DMS79 (cell line): ENCODE results near the gene KCNMA1.

Experiments used
- DNase-seq: peaks from one replicate; lab custom pipeline; 2025; lab: John Stamatoyannopoulos, UW

Gene KCNMA1

DNA sequence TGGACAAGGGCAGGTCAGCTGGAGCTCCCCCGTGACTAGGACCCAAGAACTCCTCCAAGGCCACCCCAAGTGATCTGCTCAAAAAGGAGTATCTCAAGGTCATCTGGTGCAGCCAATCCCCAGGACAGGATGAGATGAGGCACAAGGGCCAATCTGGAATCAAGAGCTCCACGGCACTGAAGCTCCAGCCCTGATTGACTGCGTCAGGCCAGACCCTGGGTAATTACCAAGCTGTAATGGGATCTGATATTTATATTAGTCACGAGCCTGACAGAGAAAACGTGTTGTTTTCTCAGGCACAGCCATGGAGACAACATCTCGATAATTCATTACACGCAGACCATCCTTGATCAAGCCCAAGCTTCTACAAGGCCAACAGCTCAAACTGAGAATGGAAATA lies 4.2 kb downstream of the KCNMA1 start:
- DNase-seq, result no peak

DNA sequence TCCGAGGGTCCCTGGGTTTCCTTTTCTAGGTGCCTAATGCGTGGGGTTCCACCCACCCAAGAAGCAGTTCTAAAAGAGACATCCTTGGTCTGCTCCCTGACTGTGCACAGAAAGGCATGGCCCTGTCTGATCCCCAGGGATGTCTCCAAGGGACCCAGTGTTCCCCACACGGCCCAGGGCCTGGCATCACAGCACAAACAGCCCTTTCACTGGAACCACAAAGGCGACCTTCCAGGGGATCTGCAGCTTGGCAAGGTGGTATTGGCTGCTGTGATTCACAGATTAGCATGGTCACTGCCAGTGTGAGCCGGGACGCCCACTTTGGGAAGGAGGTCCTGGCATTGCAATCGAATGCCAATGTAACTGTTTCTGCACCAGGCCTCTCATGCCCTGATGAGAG lies 6.4 kb downstream of the KCNMA1 start:
- no peak for DNase-seq

DNA sequence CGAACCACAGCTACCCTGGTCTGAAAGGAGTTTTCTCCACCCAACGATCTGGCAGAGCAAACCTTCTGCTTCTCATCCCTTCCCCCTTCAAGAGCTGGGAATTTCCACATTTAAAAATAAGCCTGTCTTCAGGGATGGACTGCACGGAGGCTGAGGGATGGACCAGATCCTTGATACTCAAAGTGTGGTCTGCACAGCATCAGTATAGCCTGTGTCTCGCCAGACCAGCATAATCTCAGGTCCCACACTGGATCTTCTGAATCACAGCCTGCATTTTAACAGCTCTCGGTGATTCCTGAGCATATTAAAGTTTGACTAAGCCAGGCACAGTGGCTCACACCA lies 7.1 kb downstream of the KCNMA1 start:
- no peak for DNase-seq

DNA sequence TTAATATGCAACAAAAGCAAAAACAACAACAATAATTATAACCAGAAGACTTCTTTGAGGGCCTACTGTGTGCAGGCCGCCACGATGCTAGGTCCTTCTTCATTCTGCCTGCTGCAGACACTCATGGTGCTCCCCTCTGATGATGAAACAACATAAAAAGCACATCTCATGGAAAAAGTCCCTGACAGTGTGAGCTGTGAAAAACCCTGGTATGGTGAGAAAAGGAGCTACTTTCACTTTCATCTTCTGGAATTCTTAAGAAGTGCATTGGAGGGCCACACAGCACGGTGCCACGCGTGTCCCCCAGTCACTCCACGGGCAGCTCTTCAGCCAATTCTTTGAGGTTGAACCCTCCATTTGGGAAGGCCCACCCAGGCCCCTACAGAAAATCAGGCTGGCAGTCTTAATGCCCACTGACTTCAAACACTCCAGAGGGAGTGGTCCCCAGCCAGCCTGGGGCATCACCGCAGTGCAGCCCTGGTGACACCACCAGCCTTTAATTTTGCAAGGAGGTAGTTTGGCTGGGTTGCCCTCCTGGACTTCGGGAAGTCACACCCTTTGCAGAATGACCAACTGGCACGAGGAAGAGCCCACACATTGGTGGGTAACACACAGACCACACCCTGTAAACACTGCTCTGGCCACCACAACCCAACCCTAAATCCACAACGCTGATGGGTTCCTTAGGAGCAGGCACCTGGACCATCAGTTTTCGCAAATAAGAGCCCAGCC lies 7.7 kb downstream of the KCNMA1 start:
- no peak for DNase-seq

DNA sequence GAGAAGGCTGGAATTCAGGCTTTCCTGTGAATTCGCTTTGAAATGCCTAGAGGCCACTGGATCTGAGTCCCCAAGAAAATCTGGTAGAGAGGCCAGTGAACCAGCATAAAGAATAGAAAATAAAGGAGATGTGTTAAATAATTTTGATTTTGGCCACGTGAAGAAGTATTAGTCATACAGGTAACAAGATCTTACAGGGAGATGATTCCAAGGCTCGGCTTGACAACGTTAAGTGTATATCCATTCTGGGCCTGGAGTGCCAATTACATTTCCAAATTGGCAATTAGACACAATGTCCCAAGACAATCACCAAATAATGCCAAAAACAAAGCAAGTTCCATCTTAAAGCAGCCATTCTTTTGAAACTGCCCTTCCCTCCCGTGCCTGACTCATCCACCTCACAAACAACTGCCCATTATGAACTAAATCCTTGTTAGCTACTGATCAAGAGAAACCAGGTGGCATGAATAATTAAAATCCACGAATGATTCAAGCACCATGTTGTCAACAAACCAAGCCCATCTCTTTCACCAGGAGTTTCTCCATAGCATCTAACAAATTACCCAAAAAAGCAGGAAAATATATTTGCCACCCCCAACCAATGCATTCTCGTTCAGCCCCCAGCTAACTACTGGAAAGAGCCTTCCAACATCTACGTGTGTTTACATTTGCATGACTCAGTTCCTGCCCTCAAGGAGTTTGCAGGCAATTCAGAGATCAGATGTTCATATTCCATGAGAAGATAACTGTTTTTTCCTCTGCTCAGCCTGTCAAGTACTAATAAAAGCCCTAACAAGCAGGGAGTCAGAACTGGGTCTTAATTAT lies 8.5 kb downstream of the KCNMA1 start:
- DNase-seq, result no peak

DNA sequence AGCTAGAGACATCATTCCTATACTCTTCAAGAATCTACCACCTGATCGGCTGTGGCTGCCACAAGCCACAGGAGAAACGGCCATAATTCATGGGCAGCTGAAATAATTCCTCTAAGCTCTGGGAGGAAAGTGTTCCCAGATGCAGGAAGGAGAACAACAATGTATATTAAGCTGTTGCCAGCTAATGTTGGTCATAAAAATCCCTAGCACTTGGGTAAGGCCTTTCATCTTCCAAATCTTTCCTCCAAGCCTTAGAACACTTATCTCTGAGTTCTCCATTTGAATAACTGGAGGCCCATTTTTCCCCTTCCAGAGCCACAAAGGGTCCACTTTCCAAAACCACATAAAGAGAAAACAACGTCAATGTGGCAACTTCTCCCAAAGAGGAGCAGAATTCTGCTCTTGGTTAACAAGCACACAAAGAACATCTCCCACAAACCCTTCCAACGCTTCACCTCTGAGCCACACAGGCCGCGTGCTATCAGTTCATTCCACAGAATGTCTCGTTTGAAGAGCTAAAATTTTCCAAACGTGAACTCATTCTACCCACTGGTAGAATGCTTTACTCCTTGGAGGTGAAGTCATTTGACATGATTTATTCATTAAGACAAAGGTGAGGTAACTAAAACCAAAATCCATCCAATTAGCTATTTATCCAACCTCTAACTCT lies 11.2 kb downstream of the KCNMA1 start:
- DNase-seq, result no peak

DNA sequence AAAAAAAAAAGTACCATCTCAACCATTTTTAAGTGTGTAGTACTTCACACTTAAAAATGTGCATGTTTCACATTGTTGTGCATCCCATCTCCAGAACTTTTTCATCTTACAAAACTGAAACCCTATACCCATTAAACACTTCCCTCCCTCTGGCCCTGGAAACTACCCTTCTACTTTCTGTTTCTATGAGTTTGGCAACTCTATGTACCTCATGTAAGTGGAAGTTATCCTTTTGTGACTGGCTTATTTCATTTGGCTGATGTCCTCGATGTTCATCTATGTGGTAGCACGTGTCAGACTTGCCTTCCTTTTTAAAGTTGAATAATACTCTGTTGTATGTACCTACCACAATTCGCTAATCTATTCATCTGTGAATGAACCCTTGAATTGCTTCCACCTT lies 12.2 kb downstream of the KCNMA1 start:
- no peak for DNase-seq

DNA sequence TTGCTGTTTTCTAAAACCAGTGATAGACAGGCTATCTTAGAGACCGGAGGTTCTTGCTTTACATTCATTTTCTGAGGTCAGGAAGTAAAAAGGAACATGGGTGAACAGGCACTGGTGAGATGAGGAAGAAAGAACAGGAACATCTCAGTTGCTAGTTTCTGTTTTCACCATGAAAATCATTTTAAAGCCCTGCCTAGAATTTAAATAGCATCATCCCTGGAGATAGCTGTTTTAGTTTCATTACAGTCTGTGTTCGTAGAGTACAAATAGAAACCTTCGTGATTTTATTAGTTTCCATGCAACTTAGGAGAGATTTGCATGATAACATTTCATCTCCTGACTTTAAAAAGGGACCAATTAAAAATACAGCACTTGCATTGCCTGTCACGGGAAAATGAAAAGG lies 14.7 kb downstream of the KCNMA1 start:
- no peak for DNase-seq

DNA sequence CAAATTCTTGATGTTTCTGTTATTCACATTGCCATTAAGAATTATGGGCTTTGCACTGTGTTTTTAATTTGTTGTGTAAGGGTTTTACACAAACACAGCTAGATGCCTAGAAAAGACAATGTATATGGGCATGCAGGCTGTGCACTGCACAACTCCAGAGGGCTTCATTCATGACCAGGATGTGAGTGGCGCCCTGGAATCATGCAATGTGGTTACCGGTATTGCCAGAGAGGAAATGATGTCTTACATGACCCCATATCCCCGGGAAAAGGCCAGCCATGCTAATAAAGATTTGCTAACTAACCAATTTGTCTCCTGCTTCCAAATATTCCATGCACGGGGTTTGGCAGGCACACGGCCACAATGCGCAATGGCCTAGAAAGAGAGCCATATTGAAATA lies 16.9 kb downstream of the KCNMA1 start:
- DNase-seq, result no peak

DNA sequence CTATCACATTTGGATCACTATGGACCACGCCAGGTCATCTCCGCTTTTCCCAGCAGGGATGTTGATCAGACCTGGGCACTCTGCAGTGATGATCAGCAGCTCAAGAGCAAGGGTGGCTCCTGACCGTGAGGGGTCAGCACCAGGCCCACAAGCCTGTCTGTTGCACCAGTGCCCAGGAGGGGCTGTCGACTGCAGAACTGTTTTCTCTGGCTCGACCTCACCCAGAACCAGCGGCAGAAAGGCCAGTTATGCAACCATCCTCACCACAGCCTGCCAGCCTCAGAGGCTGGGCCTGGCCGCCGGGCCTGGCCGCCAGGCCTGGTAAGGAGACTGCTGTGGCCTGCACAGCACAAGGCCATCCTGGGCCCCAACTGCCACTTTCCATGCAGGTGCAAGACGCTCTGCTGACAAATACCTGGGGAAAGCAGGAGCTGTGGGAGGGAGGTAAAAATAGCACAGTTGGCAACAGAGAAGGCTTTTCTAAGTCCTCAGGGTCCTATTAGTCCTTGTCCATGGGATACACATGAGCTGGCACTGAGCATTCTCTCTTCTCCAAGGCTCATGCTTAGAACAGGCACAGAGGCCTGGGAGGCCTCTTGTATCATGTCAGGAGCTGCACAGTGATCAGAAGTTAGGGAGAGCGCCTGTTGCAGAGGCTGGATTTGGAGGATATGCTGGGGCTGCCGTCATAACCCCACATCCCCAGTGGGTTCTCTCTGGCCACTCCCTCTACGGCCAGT lies 17.5 kb downstream of the KCNMA1 start:
- no peak for DNase-seq

DNA sequence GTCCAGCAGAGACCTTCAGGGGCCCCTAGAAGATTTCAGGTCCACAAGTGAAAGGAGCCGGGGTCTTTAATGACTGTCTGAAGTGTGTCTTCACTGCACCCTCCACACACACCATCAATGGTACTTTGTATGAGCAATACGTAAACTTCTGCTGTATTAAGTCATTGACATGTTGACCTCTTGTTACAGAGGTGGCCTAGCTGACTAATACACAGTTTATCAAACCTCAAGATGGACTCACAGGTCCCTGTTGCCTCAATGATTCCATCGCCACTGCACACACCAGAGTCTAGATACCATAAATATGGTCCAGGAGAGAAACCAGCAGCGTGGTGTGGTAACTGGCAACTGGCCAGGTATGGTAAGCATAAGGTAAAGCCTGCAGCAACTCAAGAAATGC lies 19.5 kb downstream of the KCNMA1 start:
- no peak for DNase-seq

DNA sequence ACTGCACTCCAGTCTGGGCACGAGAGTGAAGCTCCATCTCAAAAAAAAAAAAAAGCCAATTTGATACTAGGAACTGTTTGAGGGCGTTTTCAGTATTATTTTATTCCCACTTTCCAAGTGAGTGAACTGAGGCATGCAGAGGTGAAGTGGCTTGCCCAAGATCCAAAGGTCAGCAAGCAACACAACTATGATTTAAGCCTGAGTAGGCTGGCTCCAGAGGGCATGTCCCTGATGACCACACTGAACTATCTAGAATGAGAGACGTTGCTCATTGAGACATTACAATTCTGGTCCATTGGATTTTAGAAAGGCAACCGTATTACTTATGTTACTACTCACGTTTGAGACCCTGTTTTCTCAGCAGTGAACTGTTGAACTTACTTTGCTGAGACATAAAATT lies 20.8 kb downstream of the KCNMA1 start:
- DNase-seq, result no peak

DNA sequence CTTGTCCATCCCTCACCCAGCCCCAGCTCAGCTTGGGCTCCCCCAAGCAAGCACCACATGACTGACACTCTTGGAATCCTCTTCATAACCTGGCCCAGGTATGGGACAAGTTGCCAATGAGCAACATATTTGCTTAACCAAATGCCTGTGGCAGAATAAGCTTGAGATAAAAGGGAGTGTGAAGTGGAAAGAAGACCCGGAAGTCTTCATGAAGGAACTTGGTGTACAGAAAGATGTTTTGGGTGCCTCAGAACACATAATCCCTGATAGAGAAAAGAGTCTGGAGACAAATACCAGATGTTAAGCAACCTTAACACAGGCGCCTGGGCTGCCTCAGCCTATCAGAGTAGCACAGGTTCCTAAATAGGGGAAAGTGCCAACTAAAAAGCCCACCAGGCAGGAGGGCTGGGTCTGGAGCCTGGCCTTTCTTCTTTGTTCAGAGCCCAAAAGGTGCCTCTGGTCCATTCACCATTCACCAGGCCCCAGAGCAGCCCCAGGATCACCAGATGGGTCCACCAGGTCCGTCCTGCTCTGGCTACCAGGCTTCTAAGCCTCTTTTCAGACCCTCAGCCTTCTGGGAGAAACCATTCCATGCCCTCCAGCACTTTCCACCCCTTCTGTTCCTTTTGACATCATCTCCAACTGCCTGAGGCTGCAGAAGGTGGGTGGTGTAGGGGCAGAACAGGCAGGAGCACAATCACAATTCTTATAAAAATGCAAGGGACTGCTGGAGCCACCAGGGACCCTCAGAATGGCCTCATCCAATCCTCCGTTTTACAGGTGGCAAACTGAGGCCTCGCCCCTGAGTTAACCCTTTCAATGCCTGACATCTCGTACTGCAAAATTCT lies 22.6 kb downstream of the KCNMA1 start:
- DNase-seq, result no peak

DNA sequence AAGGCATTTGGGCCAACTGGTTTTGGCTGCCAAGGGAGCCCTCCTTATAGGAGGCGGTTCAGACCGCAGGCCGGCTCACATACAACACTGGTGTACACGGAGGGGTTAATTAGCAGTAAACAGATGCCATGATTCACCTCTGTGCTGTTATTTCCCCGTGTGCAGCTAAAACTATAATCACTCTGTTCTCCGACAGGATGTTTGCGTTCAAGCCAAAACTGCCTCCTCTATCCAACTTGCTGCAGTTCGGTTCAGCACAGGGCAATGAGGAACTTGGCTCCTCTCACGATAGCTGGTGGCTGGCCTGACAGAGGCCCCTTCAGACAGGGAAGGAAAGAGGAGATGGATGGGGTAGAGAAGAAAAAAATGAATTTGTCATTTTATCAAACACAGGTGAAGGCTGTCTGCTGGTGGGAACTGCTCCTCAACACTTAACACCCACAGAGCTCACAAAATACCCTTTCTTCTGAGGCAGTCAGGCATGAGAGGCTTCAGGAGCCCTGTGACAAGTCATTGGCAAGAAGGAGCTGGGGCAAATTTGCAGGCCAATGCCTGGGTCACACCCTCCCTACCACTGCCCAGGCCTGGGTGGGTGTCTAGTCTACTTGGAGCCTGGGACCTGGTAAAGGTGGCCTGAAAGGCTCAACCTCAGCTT lies 24.0 kb downstream of the KCNMA1 start:
- DNase-seq, result peak; percentile 45

DNA sequence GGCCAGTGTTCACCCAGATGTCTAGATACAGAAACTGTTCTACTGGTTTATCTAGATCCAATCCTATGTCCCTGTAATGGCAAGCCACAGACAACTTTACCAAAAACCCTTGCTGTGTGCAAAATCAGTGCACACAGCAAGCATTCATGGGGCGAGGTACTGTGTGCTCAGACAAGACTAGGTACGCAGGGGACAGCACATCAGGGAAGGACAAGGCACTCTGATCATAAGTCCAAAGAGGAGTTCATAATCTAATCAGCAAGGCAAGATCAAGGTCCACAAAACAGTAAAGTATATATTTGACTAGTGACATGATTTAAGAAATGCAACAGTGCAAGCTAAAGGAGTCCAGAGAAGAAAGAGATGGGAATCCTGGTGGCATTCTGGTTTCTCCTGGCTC lies 25.9 kb downstream of the KCNMA1 start:
- no peak for DNase-seq

DNA sequence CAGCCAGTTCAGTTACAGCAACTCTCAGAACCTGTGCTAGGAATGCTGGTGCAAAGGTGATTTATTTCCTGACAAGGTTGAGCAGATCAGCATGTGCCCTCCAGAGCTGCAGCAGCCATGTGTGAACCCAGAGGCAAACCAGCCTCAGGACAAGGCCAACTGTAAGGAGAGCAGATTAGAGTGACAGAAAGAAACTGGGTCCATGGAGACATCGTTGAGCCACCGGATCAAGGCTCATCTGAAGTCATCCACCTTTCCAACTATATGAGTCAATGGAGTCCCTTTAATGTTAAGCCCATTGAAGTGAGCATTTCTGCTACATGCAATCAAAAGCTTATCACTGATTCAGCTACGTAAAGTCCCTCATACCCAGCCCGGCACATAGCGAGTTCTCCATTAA lies 26.4 kb downstream of the KCNMA1 start:
- DNase-seq, result no peak

DNA sequence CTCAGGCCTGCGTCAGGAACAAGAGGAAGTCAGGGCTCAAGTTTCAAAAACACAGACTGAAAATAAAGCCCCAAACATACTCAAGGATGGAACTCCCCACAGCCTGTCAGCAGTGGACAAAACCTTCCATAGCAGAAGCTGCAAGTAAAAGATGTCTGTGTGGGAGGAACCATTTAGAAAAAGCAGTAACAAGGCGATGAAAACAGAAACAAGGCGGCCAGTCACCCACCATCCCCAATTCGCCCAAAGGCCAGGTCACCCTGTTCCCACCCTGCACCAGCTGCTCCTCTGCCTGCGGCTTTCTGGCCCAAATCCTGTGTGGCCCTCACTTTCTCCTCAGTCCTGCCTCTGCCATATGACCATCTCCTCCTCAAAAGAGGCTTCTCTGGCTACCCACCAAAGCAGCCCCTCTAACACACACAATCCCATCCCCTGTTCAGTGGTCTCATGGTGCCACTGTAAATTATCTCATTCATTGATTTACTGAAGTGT lies 27.8 kb downstream of the KCNMA1 start:
- no peak for DNase-seq

DNA sequence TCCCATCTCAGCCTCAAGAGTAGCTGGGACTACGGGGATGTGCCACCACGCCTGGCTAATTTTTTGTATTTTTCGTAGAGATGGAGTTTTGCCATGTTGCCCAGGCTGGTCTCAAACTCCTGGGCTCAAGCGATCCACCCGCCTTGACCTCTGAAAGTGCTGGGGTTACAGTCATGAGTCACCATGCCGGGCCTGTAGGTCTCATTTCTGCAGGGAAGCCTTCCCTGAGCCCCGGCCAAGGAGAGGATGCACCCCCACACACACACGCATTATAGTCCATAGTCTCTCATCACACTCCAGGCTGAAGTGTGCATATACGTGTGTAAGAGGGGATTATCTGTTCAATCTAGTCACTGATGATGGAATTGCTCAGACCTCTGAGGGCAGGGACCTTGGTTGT lies 29.3 kb downstream of the KCNMA1 start:
- no peak for DNase-seq

DNA sequence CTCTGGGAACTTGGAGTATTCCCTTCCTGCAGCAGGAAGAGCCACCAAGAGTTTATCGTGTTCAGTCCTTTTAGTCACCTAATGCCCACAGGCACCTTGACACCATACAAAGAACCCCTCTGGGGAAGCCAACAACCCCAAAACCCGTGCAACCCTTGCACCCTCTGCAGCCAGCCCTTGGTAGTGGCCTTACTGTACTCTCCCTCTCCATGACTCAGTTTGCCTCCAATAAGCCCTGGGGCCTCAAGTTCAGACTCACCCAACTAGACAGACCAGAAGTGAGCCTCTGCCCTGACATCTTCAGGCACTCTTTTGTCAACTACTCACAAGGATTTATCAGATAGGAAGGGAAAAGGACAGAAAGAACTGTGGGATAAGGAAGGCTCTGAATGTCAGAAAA lies 30.9 kb downstream of the KCNMA1 start:
- DNase-seq, result no peak

DNA sequence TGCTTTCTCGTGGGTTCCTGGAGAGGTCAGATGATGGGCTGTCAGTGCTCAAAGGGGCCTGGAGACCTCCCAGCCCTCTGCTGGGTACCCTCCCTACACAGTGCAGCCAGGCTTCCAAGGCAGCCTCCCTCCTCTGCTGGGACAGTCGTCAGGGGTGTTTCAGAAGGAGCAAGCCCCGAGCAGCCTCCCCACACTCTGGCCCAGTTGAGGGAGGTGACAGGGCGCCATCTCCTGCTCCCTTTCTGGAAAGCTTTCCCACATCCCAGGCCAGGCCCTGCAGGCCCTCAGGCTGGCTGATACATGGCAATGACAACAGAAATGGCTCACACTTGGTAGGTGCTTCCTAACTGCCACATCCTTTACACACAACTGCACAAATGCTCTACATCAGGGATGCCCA lies 32.1 kb downstream of the KCNMA1 start:
- DNase-seq, result no peak

DNA sequence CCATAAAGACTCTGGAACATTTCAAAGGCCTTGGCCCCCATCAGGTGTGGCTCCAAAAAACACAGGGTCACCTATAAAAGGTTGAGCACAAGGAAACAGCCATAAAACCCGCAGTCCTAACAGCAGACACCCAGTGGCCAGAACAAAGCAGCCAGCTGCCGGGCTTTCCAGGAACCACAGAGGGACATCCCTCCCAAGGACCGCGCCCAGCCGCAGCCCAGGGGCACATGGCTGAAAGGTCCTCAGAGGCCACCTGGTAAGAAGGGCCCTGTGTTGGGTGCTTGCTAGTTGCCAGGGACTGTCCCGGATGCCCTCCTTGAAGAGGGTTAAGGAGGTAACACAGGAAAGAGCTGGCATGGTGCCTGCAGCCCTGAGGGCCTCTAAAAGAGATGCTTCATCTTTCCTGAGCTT lies 32.7 kb downstream of the KCNMA1 start:
- peak; percentile 28 for DNase-seq
